OCI-M2 (cell line): ENCODE measurements around the gene OR2F1.

Source experiments
- DNase-seq: peaks from one replicate; lab custom pipeline; 2025; ENCODE audit not compliant: unreplicated experiment; lab: John Stamatoyannopoulos, UW

The OR2F1 gene

GRCh38 chr7:143953421-143953820, 1.2 kb upstream of the OR2F1 start:
- DNase-seq, result no peak

GRCh38 chr7:143954135-143954534, 509 bp upstream of the OR2F1 start:
- DNase-seq, result no peak

GRCh38 chr7:143958781-143959180, 4.1 kb downstream of the OR2F1 start:
- no peak for DNase-seq

- DNase-seq, result no peak
These were observed 6.4 kb downstream of the OR2F1 start for GRCh38 chr7:143960813-143961610.

GRCh38 chr7:143965280-143965679, 10.6 kb downstream of the OR2F1 start:
- no peak for DNase-seq

- no peak for DNase-seq
These were observed 12.8 kb downstream of the OR2F1 start for GRCh38 chr7:143967398-143967797.

GRCh38 chr7:143973870-143974416, 19.3 kb downstream of the OR2F1 start:
- DNase-seq, result peak; percentile 80

GRCh38 chr7:143974459-143974858, 19.8 kb downstream of the OR2F1 start:
- DNase-seq, result no peak

GRCh38 chr7:143975617-143976016, 21.0 kb downstream of the OR2F1 start:
- DNase-seq, result no peak

- no peak for DNase-seq
These were observed 23.9 kb downstream of the OR2F1 start for GRCh38 chr7:143978585-143978984.

GRCh38 chr7:143979359-143979758, 24.7 kb downstream of the OR2F1 start:
- no peak for DNase-seq

- no peak for DNase-seq
These were observed 25.4 kb downstream of the OR2F1 start for GRCh38 chr7:143979998-143980397.

GRCh38 chr7:143980746-143981510, 26.3 kb downstream of the OR2F1 start:
- DNase-seq, result no peak

- no peak for DNase-seq
These were observed 29.3 kb downstream of the OR2F1 start for GRCh38 chr7:143983960-143984359.

GRCh38 chr7:143987513-143987912, 32.9 kb downstream of the OR2F1 start:
- DNase-seq, result no peak

GRCh38 chr7:143988976-143989745, 34.5 kb downstream of the OR2F1 start:
- DNase-seq, result no peak

- no peak for DNase-seq
These were observed 38.0 kb downstream of the OR2F1 start for GRCh38 chr7:143992670-143993069.

GRCh38 chr7:143993924-143994323, 39.3 kb downstream of the OR2F1 start:
- no peak for DNase-seq

- DNase-seq, result no peak
These were observed 45.4 kb downstream of the OR2F1 start, which contains the start of gene OR6B1 for GRCh38 chr7:144000020-144000419. Gene OR6B1, plus strand, starts transcription at chr7:144000320. Its CDS starts 3,677 bp downstream, at chr7:144003997.

- no peak for DNase-seq
These were observed 46.9 kb downstream of the OR2F1 start for GRCh38 chr7:144001543-144001942.

GRCh38 chr7:144004703-144005102, 50.1 kb downstream of the OR2F1 start:
- DNase-seq, result no peak
